ENCODE data around the gene TRAPPC3. TPM values are rescaled to one million over a fixed set of nuclear protein-coding genes. Genes with fewer than 3 reads are reported as not detected.

Gene TRAPPC3

DNA sequence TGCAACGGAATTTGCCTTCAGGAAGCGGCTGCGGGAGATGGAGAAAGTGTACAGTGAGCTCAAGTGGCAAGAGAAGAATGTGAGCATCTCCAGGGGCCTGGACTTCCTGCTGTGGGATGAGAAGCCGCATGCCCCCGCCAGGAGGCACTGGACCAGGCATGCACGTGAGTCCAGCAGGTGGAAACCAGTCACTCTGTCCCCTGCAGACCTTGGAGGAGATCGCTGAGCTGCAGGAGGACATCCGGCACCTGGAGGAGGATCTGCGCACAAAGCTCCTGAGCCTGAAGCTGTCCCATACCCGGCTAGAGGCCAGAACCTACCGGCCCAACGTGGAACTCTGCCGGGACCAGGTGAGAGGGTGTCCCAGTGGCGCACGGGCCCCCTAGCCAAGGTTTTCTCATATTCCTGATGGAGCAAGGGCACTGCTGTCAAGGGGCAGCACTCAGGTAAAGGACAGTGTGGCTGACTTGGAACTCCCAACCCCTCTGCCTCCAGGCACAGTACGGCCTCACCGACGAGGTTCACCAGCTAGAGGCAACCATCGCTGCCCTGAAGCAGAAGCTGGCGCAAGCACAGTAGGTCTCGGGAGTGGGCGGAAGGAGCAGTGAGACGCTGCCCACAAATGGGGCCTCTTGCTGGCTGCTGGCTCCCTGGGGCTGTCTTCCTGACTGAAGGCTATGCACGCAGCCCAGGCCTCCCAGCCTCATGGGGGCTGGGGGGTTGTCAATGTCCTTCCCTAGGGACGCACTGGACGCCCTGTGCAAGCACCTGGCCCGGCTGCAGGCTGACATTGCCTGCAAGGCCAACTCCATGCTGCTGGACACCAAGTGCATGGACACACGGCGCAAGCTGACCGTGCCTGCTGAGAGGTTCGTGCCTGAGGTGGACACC is 61.8 kb downstream of the TRAPPC3 start:
- peaks cover 0 to 17% of the 10 kb centered on the region in 2 experiments for H3K27me3 ChIP-seq (ENCODE audit: control insufficient read depth in 1 of 2, insufficient read depth in 1 of 2, low read length in 2 of 2)
- H3K4me1 ChIP-seq (ENCODE audit: control insufficient read depth, insufficient read depth, low read depth, low read length) = peaks cover 35% of the 10 kb centered on the region
- H3K4me3 ChIP-seq (ENCODE audit: insufficient read depth in 1 of 2, low read depth in 1 of 2, low read length in 2 of 2) = no peak overlapping the region
- peaks cover 15% of the 10 kb centered on the region for H3K79me1 ChIP-seq (replicated peaks; ENCODE audit: low read length, poor library complexity, severe bottlenecking)
- no peak overlapping the region for H2BK12ac ChIP-seq (ENCODE audit: low read length in 2 of 2)
- H3K9ac ChIP-seq (ENCODE audit: low read length) = no peak overlapping the region
- no peak overlapping the region for H3K18ac ChIP-seq (ENCODE audit: low read depth in 1 of 2, low read length in 2 of 2)
- no peak overlapping the region for H4K91ac ChIP-seq (ENCODE audit: low read length)
- peak overlapping the region; percentile 99 for H2AFZ ChIP-seq (ENCODE audit: low read depth, low read length)
- H2BK15ac ChIP-seq (ENCODE audit: low read depth, poor library complexity, severe bottlenecking) = no peak overlapping the region
- H4K8ac ChIP-seq (ENCODE audit: low read length) = no peak overlapping the region
- H3K23ac ChIP-seq (ENCODE audit: low read length in 2 of 2) = no peak overlapping the region
- H3K14ac ChIP-seq (ENCODE audit: low read length in 2 of 2) = no peak overlapping the region
- no peak overlapping the region for H3K27ac ChIP-seq (ENCODE audit: low read length, poor library complexity, severe bottlenecking)
- no peak overlapping the region for H2BK5ac ChIP-seq (ENCODE audit: low read depth, low read length, poor library complexity, severe bottlenecking)
- no peak overlapping the region for H3K4ac ChIP-seq (ENCODE audit: low read depth in 1 of 2, low read length in 2 of 2)
- no peak overlapping the region for H2BK120ac ChIP-seq (ENCODE audit: low read depth, low read length)
- H3K36me3 ChIP-seq (ENCODE audit: control insufficient read depth in 1 of 2, insufficient read depth in 2 of 2, low read depth in 1 of 2, low read length in 2 of 2) = peaks cover 17 to 18% of the 10 kb centered on the region in 2 experiments
- WGBS = 92% methylated on average over 31 of the region's 31 CpGs
- no peak overlapping the region for H3K4me2 ChIP-seq (ENCODE audit: low read length, poor library complexity, severe bottlenecking)
- no peak overlapping the region for H2AK5ac ChIP-seq (ENCODE audit: low read length, severe bottlenecking)
- no peak for DNase-seq
- H3K9me3 ChIP-seq (ENCODE audit: control insufficient read depth, low read length) = no peaks in the 10 kb centered on the region

Small RNA genes lying within 50 kb of the gene (small RNA-seq; reads per million reads assigned to genes)
- gene RN7SL131P (ENCODE audit: low read depth) = not detected

Data from mesenchymal stem cell (in vitro differentiated cells and primary cell).